Measurements from ENCODE around the gene CCDC142.
"Not testable (repeated sequence)": the region's sequence is repeated elsewhere in the genome, so short reads cannot be mapped to it uniquely, and the experiment has no call there.

The CCDC142 gene

DNA sequence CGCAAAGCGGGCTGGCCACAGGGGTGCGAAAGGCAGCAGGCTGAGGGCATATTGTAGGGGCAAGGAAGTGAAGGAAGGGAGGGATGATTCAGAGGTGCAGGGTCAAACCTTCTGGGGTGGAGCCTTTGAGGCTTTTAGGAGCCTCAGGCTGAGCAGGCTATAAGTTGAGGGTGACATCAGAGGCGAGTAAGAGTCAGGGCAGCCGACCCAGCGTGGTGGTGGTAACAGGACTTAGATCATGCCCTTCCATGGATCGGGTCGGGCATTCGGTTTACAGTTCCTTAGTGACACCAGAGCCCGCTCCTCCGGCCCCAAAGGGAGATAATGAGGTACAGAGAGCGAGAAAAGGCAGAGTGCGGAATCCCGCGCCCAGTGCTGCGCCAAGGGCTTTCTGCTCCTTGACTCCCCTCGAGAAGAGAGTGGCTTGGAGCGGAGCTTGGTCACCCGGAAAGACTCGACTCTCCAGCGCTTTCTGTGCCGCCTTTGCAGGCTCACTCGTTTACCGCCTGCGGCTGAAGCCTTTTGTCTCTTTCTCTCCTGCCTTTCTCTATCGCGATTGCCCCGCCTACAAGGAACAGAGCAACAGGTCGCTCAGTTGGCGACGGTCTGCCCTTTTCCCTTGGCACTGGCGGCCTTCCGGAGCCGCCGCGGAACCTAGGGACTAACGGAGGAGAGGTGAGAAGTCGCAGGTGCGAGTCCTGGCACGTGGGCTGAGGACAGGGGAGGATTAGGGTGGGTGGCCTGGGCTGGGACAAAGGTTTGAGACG, 15.9 kb upstream of the CCDC142 start:
- no peak for DNase-seq (ENCODE audit: low read depth)

DNA sequence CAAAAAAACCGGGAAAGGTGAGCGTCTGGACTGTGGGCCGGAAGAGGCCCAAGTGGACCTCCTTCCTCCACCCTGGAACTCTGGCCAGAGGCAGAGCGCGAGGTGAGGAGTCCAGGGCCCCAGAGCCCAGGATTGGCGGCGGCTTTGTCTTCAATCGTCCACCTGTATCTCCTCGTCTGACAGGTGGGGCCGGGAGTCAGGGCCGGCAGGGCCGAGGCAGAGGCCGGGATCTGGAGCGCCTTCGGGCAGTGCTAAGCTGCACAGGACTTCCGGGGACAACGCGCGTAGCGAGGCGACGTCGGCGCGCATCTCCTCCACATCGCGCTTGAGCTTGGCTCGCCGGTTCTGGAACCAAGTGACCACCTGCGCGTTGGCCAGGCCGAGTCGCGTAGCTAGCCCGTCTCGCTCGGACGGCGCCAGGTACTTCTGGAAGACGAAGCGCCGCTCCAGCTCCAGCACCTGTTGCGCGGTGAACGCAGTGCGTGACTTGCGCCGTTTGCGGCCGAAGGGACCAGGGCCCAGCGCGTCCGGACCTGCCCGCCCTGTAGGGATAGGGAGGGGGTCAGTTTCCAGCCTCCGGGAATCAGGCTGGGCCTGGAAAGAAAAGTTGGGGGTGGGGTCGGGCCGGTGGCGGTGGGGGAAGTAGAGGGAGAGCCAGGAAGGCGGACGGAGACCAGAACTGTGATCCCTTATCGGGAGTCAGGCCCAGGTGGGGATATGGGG, 15.1 kb upstream of the CCDC142 start:
- no peak for DNase-seq (ENCODE audit: low read depth)

DNA sequence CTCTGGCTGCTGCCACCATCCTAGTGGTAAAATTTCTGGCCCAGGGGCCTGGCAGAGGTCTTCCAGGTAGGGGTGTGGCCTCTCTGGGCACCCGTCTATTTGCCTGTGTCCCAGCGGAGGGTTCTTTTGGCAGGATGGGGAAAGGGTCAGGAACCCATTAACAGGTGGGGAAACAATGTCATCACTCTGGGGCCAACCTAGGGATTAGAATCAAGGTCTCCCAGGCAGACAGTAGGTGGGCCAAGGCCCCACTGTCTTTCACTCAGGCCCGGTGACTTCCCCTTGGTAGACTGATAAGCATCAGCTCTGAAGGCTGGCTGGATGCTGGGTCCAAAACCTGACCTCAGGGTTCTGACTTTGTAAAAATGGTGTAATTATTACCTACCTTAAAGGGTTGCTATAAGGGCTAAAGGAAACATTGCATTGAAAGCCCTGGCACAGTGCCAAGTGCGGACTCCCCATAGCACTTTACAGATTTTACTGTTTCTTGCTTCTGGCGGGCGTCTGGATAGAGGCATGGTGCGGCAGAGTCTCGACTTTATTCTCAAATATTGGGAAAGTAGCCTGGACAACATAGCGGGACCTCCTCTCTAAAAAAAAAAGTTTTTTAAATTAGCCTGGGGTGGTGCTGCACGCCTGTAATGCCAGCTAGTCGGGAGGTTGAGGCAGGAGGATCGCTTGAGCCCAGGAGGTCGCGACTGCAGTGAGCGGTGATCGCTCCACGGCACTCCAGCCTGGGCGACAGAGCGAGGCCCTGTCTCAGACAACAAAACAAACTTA, 14.4 kb upstream of the CCDC142 start:
- DNase-seq (ENCODE audit: low read depth): no peak

DNA sequence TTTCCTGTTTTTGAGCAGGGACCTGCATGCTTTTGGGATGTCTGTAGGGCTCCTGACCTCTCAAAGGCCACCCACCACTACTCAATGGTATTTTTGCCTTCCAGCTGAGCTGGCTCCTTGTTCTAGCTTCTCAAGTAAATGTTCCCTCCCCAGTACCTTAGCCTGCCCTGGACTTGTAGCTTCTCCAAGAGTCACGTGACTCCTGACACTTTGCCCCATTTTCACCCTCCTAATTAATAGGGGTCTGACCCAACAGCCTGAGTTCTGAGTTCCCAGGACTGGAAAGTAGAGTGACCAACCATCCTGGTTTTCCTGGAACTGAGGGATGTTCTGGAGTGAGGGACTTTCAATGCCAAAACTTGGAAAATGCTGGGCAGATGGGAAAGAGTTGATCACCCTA, 12.6 kb upstream of the CCDC142 start:
- no peak for DNase-seq (ENCODE audit: low read depth)

DNA sequence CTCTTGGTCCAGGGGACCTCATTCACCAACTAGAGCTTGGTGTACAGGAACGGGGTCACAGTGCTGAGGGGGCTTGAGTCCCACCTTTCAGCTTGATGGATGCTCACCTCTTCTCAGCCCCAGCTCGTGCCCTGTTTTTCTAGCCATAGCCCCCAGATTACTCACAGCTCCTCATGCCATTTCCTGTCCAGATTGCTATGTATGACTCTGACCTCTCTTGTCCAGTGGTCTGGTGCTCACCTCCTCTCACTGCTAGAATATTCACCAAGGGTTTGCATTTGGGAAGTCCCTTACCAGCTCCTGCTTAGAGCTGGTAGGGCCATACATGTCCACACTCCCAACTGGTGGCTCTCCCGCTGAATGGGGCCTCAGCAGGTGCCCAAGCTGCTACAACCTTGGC, 10.7 kb upstream of the CCDC142 start:
- no peak for DNase-seq (ENCODE audit: low read depth)

DNA sequence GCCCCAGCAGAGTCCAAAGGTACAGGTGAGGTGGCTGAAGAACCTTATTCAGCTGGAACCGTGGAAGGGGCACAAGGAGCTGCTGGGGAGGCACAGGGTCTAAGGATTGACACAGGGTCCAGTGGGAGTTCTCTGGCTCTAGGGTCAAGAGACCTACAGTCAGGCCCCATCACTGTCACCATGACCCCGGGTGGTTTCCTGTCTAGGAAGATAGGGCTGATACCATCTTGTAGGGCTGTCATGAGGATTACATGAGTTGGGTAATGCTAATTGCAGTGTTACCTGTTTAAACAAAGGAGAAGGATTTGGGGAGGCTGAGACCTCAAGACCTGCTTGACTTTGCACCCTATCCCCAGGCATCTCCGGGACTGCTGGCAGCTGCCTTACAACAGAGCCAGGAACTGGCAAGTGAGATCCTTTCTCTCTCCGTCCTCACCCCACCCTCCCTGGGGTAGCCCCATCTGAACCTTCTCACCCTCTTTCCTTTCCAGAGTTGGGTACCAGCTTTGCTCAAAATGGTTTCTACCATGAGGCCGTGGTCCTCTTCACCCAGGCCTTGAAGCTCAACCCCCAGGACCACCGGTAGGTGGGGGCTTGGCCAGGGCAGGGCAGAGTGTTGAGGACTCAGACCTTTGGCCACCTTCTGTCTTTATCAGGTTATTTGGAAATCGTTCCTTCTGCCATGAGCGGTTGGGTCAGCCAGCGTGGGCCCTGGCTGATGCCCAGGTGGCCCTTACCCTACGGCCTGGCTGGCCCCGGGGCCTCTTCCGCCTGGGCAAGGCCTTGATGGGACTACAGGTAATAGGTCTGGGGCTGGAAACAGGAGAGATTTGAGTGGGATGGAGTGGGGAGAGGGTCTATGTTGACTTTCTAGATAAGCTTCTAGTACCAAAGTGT, 9.1 kb upstream of the CCDC142 start:
- DNase-seq (ENCODE audit: low read depth): no peak

DNA sequence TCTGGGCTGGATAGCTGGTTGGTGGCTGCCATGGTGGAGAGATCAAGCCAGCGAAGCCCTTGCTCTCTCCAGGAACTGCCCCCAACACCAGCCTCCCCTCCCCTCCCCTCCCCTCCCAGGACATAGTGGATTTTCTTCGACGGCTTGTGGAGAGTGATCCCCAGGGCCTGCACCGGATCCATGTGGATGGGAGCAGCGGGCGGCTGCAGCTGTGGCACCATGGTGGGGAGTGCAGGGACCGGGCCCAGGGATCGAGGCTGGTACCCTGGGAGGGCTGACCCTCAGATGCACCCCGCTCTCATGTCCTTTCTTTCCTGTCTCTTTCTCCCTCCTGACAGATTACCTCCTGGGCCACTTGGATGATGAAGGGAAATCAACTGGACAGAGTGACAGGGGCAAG, 7.1 kb upstream of the CCDC142 start:
- no peak for DNase-seq (ENCODE audit: low read depth)

DNA sequence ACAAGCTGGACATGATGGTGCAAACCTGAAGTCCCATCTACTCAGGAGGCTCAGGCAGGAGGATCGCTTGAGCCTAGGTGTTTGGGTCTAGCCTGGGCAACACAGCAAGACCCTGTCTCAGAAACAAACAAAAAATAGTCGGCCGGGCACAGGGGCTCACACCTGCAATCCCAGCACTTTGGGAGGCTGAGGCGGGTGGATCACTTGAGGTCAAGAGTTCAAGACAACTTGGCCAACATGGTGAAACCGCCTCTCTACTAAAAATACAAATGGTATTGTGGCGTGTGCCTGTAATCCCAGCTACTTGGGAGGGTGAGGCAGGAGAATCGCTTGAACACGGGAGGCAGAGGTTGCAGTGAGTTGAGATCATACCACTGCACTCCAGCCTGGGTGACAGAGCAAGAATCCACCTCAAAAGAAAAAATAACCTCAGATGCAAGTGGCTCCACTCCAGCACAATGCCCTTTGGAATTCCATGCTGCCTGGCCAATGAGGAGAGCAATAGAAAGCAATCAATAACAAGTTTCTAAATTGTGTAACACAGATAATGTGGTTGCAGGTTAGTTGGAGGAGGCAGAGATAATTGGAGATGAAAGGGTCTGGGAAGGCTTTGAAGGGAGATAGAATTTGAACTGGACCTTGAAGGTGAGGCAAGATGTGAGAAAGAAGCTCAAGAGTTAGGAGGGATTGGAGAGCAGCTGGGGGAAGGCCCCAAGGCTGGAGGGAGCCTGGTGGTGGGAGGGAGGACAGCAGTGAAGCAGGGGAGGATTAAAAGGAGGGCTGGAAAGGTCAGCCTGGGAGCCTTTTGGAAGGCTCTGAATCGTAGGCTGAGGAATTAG, 6.1 kb upstream of the CCDC142 start:
- DNase-seq (ENCODE audit: low read depth): no peak

DNA sequence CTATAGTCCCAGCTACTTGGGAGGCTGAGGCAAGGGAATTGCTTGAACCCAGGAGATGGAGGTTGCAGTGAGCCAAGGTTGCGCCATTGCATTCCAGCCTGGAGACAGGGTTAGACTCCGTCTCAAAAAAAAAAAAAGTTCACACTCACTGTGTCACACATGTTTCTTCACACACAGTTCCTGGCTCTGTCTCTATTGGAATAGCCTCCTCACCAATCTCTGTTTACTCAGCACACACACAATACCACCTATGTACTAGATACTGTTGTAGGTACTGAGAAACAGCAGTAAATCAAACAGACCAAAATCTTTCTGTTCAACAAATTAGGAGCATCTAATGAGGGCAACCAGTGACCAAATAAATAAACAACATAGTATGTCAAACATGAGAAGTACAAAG, 3.3 kb upstream of the CCDC142 start:
- no peak for DNase-seq (ENCODE audit: low read depth)

DNA sequence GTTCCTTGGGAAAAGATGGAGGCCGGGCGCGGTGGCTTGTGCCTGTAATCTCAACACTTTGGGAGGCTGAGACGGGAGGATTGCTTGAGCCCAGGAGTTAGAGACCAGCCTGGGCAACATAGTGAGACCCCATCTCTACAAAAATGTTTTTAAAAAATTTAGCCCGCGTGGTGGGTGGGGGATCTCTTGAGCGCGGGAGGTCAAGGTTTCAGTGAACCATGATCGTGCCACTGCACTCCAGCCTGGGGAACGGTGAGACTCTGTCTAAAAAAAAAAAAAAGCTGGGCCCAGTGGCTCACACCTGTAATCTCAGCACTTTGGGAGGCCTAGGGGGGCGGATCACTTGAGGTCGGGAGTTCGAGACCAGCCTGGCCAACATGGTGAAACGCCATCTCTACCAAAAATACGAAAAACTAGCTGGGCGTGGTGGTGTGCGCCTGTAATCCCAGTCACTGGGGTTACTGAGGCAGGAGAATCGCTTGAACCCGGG, 922 bp upstream of the CCDC142 start:
- not testable (repeated sequence) for DNase-seq (ENCODE audit: low read depth)

DNA sequence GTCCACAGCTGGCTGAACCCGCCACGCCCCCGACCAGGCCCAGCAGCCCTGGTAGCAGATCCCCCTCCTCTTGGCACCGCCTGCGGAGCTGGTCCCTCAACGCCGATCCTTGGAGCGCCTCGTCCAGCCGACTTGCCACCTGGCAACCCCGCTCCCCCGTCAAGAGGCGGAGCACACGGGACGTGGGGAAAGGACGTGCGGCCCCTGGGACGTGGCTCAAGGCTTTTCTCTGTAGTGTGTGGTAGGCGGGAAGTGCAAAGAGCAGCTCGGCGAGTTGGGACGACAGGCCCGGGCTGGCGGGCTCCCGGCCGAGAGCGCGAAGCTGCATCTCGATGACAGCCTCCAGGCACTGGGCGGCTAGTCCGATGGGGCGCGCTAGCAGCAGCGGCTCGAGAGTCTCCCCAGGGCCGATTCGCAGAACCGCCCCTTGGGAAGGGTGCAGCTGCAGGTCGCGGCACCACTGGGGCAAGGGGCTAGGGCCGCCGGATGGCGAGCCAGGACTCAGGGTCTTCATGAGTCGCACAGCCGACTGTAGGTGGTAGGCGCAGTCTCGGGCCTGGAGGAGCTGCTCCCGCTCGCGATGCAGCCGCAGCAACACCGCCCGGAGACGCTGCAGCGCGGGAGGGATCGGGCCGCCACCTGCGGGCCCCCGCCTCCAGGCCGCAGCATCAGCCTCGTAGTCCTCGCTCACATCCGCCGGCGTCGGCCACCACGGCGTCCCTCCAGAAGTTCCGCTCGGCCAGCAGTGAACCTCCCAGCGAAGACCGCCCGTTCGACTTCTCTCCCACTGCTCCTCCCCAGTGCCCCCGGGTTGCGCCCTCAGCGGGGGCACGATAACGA, 617 bp downstream of the CCDC142 start:
- no peak for DNase-seq (ENCODE audit: low read depth)

DNA sequence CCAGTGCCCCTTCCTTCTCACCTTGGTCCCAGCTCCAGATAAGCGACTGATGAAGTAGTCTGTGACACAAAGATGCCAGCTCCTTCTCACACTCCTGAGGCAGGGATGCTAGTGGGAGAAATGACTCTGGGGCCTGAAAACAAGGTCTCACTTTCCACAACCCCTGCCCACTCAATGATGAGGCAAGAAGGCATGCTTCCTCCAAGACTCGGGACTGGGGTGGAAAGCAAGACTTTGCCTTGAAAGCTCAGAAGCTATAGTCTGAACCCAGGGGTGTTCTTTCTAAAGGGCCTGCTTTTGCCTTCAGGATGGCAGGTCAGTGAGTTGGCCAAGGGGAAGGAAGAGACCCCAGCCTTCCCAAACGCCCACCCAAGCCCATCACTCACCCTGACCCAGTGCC, 1.4 kb downstream of the CCDC142 start:
- DNase-seq (ENCODE audit: low read depth): no peak

DNA sequence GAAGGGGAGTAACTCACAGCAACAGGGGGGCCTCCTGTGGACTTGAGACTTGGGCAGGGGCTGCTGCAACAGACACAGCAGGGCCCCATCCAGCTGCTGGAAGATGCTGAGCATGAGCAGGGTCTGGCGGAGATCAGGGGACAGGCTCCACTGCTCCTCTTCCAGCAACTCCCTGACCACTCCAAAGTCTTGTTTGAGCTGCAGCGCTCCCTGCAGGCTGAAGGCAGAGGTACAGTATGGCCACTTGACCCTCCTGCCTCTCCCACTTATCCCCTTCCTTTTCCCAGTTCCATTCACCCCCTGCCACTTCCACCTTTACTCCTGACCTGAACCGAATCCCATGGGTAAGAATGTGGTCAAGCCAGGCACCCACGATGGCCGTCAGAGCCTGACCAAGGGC, 7.9 kb downstream of the CCDC142 start:
- DNase-seq (ENCODE audit: low read depth): no peak

DNA sequence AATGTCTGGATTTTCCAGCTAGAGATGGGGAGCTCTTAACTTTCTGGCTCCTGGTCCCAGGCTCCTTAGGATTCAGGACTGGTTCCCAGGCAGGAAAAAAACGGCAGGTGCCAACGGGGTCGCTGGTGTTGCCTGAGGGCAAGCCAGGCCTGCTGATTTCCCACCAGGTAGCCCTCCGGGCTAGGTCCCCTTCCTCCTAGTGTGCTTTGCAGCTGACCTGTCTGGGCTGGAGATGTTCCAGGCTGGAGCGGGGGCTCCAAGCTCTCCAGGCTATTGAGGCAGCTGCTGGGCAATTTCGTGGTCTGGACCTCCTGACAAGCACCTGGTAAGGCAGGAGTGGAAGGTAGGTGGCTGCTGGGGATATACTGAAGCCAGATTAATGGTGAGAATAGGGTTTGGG, 8.3 kb downstream of the CCDC142 start:
- DNase-seq (ENCODE audit: low read depth): no peak

DNA sequence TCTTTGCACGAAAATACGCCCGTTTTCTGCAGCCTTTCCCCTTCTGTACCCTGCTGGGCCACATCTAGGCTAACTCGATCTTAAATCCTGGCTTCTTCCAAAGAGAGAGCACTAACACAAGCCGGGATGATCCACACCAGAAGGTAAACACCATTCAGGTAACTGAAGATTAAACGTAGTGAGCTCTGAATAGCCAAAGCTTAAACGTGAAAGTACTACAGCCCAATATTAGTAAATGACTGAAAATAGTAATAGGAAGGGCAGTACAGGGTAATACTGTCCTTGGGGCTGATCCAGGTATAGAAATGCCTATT, 9.9 kb downstream of the CCDC142 start:
- no peak for DNase-seq (ENCODE audit: low read depth)

DNA sequence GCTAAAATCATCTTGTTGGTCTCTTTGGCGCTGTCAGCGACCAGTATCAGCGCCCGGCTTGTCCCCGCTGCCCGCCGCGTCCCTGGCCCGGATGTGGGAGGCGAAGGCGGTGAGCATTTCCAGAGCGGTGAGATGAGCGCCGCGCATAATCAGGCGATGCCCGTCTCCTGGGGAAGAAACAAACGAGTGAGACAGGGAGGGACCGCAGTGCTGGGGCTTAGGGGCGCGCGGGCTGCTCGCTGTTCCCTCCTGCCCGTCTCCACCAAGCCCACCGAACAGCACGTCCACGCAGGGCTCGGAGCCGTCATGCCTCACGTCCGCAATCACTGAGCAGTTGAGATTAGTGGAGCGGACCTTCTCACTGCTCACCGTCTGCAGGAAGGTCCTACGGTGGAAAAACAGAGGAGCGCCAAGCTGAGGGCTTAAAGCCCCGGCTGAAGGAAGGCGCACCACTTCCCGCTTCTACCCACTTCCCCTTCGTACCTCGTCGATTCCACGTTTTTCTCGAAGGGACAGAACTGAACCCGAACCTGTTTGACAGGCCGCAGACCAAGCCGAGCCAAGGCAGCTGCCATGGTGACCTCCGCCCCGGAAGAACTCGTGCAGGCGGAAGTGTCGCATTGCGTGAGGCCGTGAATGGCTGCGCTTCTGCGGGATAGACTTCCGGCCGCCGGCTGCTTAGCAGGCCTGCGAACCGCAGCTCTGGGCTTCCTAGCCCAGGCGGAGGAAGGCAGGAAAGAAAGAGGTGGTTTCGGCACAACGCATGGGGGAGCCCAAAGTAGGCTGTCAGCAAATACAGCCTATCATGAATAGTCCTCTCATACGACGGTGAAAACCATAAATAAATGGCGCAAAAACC, 10.5 kb downstream of the CCDC142 start, which contains the start of gene MRPL53:
Gene MRPL53, minus strand, starts transcription at position 595 of the 859 bp plus-strand sequence. Its CDS starts 20 bp downstream, at position 575.
- peak; percentile 97 for DNase-seq (ENCODE audit: low read depth)

DNA sequence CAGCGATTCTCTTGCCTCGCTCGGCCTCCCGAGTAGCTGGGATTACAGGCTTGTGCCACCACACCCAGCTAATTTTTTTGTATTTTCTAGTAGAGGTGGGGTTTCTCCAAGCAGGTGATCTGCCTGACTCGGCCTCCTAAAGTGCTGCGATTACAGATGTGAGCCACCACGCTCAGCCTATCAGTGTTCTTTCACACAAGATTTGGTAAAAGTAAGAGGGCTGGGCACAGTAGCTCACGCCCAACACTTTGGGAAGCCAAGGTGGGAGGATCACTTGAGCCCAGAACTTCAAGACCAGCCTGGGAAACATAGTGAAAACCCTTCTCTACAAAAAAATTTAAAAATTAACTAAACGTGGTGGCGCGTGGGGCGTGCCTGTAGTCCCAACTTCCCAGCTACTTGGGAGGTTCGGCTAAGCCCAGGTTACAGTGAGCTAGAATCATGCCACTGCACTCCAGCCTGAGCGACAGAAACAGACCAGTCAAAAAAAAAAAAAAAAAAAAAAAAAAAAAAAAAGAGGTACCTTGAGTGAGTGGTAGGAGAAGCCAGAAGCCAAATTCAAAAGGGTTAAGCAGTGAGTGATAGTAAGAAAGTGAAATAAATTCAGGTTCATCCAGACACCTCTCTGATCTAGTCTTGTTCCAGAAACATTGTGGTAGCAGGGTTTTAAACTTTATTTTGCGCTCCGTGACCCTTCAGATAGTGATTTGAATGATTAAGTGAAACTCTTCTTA, 11.3 kb downstream of the CCDC142 start:
- DNase-seq (ENCODE audit: low read depth): no peak

DNA sequence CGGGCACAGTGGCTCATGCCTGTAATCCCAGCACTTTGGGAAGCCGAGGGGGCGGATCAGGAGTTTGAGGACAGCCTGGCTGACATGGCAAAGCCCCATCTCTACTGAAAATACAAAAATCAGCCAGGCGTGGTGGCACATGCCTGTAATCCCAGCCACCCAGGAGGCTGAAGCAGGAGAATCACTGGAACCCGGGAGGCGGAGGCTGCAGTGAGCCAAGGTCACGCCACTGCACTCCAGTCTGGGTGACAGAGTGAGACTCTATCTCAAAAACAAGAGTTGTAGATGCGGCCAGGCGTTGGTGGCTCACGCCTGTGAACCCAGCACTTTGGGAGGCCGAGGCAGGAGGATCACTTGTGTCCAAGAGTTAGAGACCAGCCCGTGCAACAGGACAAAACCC, 12.1 kb downstream of the CCDC142 start:
- DNase-seq (ENCODE audit: low read depth): not testable (repeated sequence)

Data from stimulated activated CD8-positive, alpha-beta memory T cell treated with anti-CD3 and anti-CD28 coated beads, Interleukin-15, amount 100 ng/mL, for 24 hours (primary cell).